A673 (cell line): ENCODE data around the gene NIN. TPM values are rescaled to one million over a fixed set of nuclear protein-coding genes. Genes with fewer than 3 reads are reported as not detected.

Experiments used
- BruUV-seq: library from RNA; stranded (reverse); fragments of 400-500 nt; replicated peaks from 2 replicates; lab custom pipeline; 2021; lab: Mats Ljungman, UMichigan
- CTCF ChIA-PET: fragments of 300-600 bp; sonication (Branson Sonifier 250); formaldehyde crosslinking; loops from one replicate; lab custom pipeline; 2022; ENCODE audit warnings: antibody characterized with exemption; lab: Charles Lee
- POLR2A ChIA-PET: fragments of 300-600 bp; sonication (Branson Sonifier 250); formaldehyde crosslinking; loops from one replicate; lab custom pipeline; 2022; ENCODE audit warnings: antibody characterized with exemption; ENCODE audit not compliant: low non-redundant PET; lab: Charles Lee
- DNase-seq: peaks from one replicate; pipeline ENCODE4 v3.0.0-alpha.2; 2015; ENCODE audit warnings: low spot score
- H3K27ac ChIP-seq: fragments of 200-600 bp; sonication (generic); 2 replicates; pipeline ENCODE4 v1.5.1; 2016; ENCODE audit warnings: mixed run types, low read depth, mild to moderate bottlenecking, mixed read lengths, antibody characterized with exemption, low read length; ENCODE audit not compliant: poor library complexity, severe bottlenecking
- H3K27me3 ChIP-seq: fragments of 200-600 bp; sonication (generic); replicated peaks from 2 replicates; pipeline ENCODE4 v1.6.1; 2017; ENCODE audit warnings: mixed run types, low read depth, mild to moderate bottlenecking, mixed read lengths, antibody characterized with exemption, low read length; ENCODE audit not compliant: insufficient read depth, poor library complexity
- H3K36me3 ChIP-seq: fragments of 200-600 bp; sonication (generic); 2 replicates; pipeline ENCODE4 v1.6.1; 2016; ENCODE audit warnings: mixed run types, mild to moderate bottlenecking, mixed read lengths, antibody characterized with exemption, low read length; ENCODE audit not compliant: insufficient read depth, poor library complexity, severe bottlenecking
- H3K4me1 ChIP-seq: fragments of 200-600 bp; sonication (generic); 2 replicates; pipeline ENCODE4 v1.6.1; 2017; ENCODE audit warnings: mixed run types, mild to moderate bottlenecking, mixed read lengths, antibody characterized with exemption, low read length; ENCODE audit not compliant: insufficient read depth, poor library complexity, severe bottlenecking
- H3K4me3 ChIP-seq: fragments of 200-600 bp; sonication (generic); 2 replicates; pipeline ENCODE4 v1.5.1; 2016; ENCODE audit warnings: low read depth, mixed run types, mild to moderate bottlenecking, mixed read lengths, low read length; ENCODE audit not compliant: poor library complexity, severe bottlenecking
- H3K9me3 ChIP-seq: fragments of 200-600 bp; sonication (generic); 2 replicates; pipeline ENCODE4 v1.6.1; 2016; ENCODE audit warnings: mixed run types, low read depth, mild to moderate bottlenecking, mixed read lengths, antibody characterized with exemption, low read length; ENCODE audit not compliant: poor library complexity, severe bottlenecking
- CTCF ChIP-seq: fragments of 300-800, 200-600 bp; sonication (generic); conservative IDR thresholded peaks from 2 replicates; pipeline ENCODE4 v1.5.1; 2017; ENCODE audit warnings: low read depth, mild to moderate bottlenecking, antibody characterized with exemption, low read length, moderate library complexity, mixed read lengths
- EZH2 ChIP-seq: fragments of 200-600 bp; sonication (generic); IDR thresholded peaks from 2 replicates; pipeline ENCODE4 v1.6.1; 2017; ENCODE audit warnings: borderline replicate concordance, low read depth, mild to moderate bottlenecking, mixed read lengths, antibody characterized with exemption, low read length; ENCODE audit not compliant: poor library complexity, severe bottlenecking
- intact Hi-C: fragments of 100-400 bp; cut with micrococcal nuclease; formaldehyde crosslinking; loops from one replicate; pipeline ENCODE4 v1.10.0; 2022; ENCODE audit not compliant: unreplicated experiment
- total RNA-seq: library from RNA; stranded (reverse); gene quantifications from 2 replicates; pipeline ENCODE4 v1.2.3, GENCODE V29; 2021

NIN gene
- total RNA-seq, 1 experiment from 2014 or later: 63.5 TPM

GRCh38 chr14:50774542-50775267, 56.3 kb downstream of the NIN start:
- H3K4me1 ChIP-seq: peaks cover 5% of the 10 kb centered on the region
- no peak overlapping the region for H3K4me3 ChIP-seq
- intact Hi-C loops: loop anchor here (5.0 kb wide), 2 partner anchors 157 to 452 kb away; no protein-coding TSS in a partner anchor
- peaks cover 23% of the 10 kb centered on the region for H3K36me3 ChIP-seq
- BruUV-seq: no TSS peak
- ChIA-PET CTCF (interaction anchor here (0.7 to 1.3 kb wide), 3 partner anchors 85 to 174 kb away, joined by 3 to 5 read pairs (median 4); no protein-coding TSS in a partner anchor), POLR2A (no interaction called here)
- DNase-seq: no peak
- no peak overlapping the region for H3K27ac ChIP-seq
- TF ChIP-seq EZH2: no peak
- TF ChIP-seq CTCF: no peak
- no peaks in the 10 kb centered on the region for H3K9me3 ChIP-seq
- H3K27me3 ChIP-seq: no peaks in the 10 kb centered on the region

GRCh38 chr14:50773632-50774541, 57.1 kb downstream of the NIN start:
- BruUV-seq: no TSS peak
- intact Hi-C loops: loop anchor here (1.0 to 5.0 kb wide), 3 partner anchors 157 to 231 kb away; no protein-coding TSS in a partner anchor
- Histone ChIP-seq H3K27ac (no peak overlapping the region), H3K4me1 (peaks cover 5% of the 10 kb centered on the region), H3K36me3 (peaks cover 26% of the 10 kb centered on the region), H3K9me3 (no peaks in the 10 kb centered on the region), H3K27me3 (no peaks in the 10 kb centered on the region), H3K4me3 (no peak overlapping the region)
- TF ChIP-seq EZH2 (no peak), CTCF (peak; percentile 95)
- DNase-seq: peak; percentile 71
- ChIA-PET POLR2A (no interaction called here), CTCF (interaction anchor here (0.5 to 1.3 kb wide), 7 partner anchors 13 to 441 kb away, joined by 3 to 14 read pairs (median 4); no protein-coding TSS in a partner anchor)

DNA sequence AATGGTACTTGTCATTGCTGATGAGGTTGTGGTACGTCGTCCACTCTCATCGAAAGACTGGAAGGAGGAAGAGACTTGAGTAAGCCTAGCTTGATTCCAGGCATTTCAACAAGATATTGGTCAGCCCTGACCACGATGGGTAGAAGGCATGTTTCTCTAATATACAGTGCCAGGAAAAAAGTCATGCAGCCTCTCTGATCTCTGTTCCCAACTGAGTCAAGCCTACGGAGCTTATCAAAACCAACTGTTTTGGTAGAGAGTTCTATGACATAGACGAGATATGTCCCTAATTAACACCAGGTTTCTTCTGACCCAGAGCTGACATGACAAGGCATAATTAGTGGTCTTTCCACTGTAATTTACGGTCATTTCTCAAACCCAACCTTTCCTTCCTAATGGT, 58.5 kb downstream of the NIN start:
- BruUV-seq: no TSS peak
- H3K4me1 ChIP-seq: peaks cover under 1% of the 10 kb centered on the region
- H3K27ac ChIP-seq: no peak overlapping the region
- TF ChIP-seq EZH2: no peak
- no peak for TF ChIP-seq CTCF
- H3K36me3 ChIP-seq: peaks cover 26% of the 10 kb centered on the region
- intact Hi-C loops: loop anchor here (5.0 kb wide), 1 partner anchor 155 kb away; no protein-coding TSS in a partner anchor
- no peaks in the 10 kb centered on the region for H3K27me3 ChIP-seq
- ChIA-PET POLR2A (no interaction called here), CTCF (no interaction called here)
- DNase-seq: no peak
- H3K9me3 ChIP-seq: no peaks in the 10 kb centered on the region
- H3K4me3 ChIP-seq: no peak overlapping the region
